Pancreas (tissue), 10 donors: ENCODE data around the gene GNAI1. TPM values are rescaled to one million over a fixed set of nuclear protein-coding genes. Genes with fewer than 3 reads are reported as not detected.
A peak's percentile ranks its signal among the peaks of the same experiment; 100 is the strongest.

ENCODE experiments used
- ATAC-seq, 4 donors: fragments of 200-7000 bp; cut with Tn5 transposase; one replicate each; pipeline versions ENCODE4 v1.8.0 to v1.9.1; 2020; ENCODE audit warnings: mild to moderate bottlenecking in 4 of 4, moderate library complexity in 4 of 4
- DNase-seq, 6 donors: peaks; one replicate each; pipeline ENCODE4 v3.0.0-alpha.2; 2020
- FAIRE-seq: peaks from 2 replicates; lab custom pipeline; 2012; peaks lifted over from hg19 to GRCh38; lab: Jason Lieb, UNC
- H3K27ac ChIP-seq, 4 donors: fragments of 200-600 bp; sonication (generic); 1 replicate in 3 of 4; 2 replicates in 1 of 4; pipeline versions ENCODE4 v1.5.0 to v1.8.0; 2020
- H3K27me3 ChIP-seq, 4 donors: fragments of 200-600 bp; one replicate each; pipeline ENCODE4 v1.8.0; 2021
- H3K36me3 ChIP-seq, 3 donors: fragments of 200-600 bp; sonication (generic) in 1 of 3; one replicate each; pipeline versions ENCODE4 v1.5.0 to v1.8.0; 2020 to 2021
- H3K4me1 ChIP-seq, 3 donors: fragments of 200-600 bp; one replicate each; pipeline ENCODE4 v1.8.0; 2021
- H3K4me3 ChIP-seq, 4 donors: fragments of 200-600 bp; sonication (generic) in 2 of 4; one replicate each; pipeline versions ENCODE4 v1.5.0 to v1.8.0; 2020 to 2021
- H3K9me3 ChIP-seq, 4 donors: fragments of 200-600 bp; one replicate each; pipeline ENCODE4 v1.8.0; 2021
- CTCF ChIP-seq, 4 donors: fragments of 200-600 bp; sonication (generic) in 3 of 4; IDR thresholded peaks; one replicate each; pipeline versions ENCODE4 v1.5.0 to v1.8.0; 2021; ENCODE audit warnings: antibody characterized with exemption in 4 of 4
- WGBS, 2 donors: extraction: QIAGEN DNeasy Blood & Tissue Kit; methylation state at CpG; one replicate each; pipeline ENCODE4 v1.1.7; 2013; 5-methylcytosine and 5-hydroxymethylcytosine counted together
- intact Hi-C, 3 donors: fragments of 100-400 bp; cut with DNase I; formaldehyde crosslinking; loops; one replicate each; pipeline versions ENCODE4 v1.11.1 to v1.14.2; 2022
- polyA plus RNA-seq, 2 donors: library from polyadenylated mRNA; stranded (reverse); fragments of 200-250 nt; gene quantifications; one replicate each; pipeline ENCODE4 v1.2.3, GENCODE V29; 2013
- total RNA-seq, 6 donors: library from RNA; stranded (reverse); fragmentation: NEBNext Ultra II Directional in 4 of 6; extraction: Animal tissue kit (Norgen Biotek cat#: 25700) in 4 of 6; gene quantifications; one replicate each; pipeline versions ENCODE4 v1.2.1 to v1.2.4, GENCODE V29; 2021 to 2023
- donor health status: healthy with polysubstance abuse.
- donor health status: DM: no; HTN: no; CAD: no; lungs with moderate emphysema.
- donor health status: DM: no; HTN: no; CAD: no.
- donor health status: control.
- donor health status: control.
- donor health status: Bipolar disorder and iron deficiency.
- donor health status: DM: yes; HTN: yes; CAD: no.
- donor health status: DM: no; HTN: no; CAD: no.
- donor health status: DM: no; HTN: no; CAD: no.
- donor health status: DM: yes; HTN: yes; CAD: no.

The GNAI1 gene
- total RNA-seq = 1 to 10 TPM; 3.0 to 8.6 (median 4.9) TPM
- 10 to 100 TPM in 1 of 2 donors, 1 to 10 TPM in 1; 4.3 to 25.9 TPM for polyA plus RNA-seq

GRCh38 chr7:80134536-80135308 is at the start of gene GNAI1:
GNAI1 (plus strand) TSS chr7:80134831; CDS start chr7:80135161, 330 bp downstream.
- ATAC-seq (peak; percentile 82 to 88 (median 84)), FAIRE-seq (no peak), DNase-seq (peak; percentile 43 to 87 (median 72))
- H3K4me1 ChIP-seq = peaks cover 0 to 13% (median 10%) of the 10 kb centered on the region in 3 donors
- WGBS, 2 donors = 1% methylated on average over 84 to 92 of the region's 92 CpGs
- no peaks in the 10 kb centered on the region for H3K27me3 ChIP-seq
- no peaks in the 10 kb centered on the region for H3K9me3 ChIP-seq
- H3K4me3 ChIP-seq = peak within 1 kb of the TSS; percentile 62 to 91 (median 67)
- intact Hi-C loops = loop anchor here in 1 of 3 donors (10.0 kb wide), 1 partner anchor 260 kb away; no protein-coding TSS in a partner anchor
- H3K36me3 ChIP-seq = no peaks in the 10 kb centered on the region
- peak within 1 kb of the TSS; percentile 16 to 85 (median 76) for H3K27ac ChIP-seq
- peak in 1 of 4 donors; percentile 13 for TF ChIP-seq CTCF (IDR thresholded peaks at IDR 0.05)

- DNase-seq (no peak), ATAC-seq (no peak), FAIRE-seq (no peak)
- WGBS, 2 donors = 80 to 87% methylated on average over 11 of the region's 11 CpGs
- Histone ChIP-seq H3K4me3 (no peak overlapping the region), H3K27ac (no peak overlapping the region), H3K9me3 (no peaks in the 10 kb centered on the region), H3K36me3 (no peaks in the 10 kb centered on the region), H3K27me3 (no peaks in the 10 kb centered on the region), H3K4me1 (no peaks in the 10 kb centered on the region)
- TF ChIP-seq CTCF (IDR thresholded peaks at IDR 0.05) = no peak
- intact Hi-C loops = no loop called here
These were observed 47.4 kb upstream of the GNAI1 start for GRCh38 chr7:80087051-80087770.

DNA sequence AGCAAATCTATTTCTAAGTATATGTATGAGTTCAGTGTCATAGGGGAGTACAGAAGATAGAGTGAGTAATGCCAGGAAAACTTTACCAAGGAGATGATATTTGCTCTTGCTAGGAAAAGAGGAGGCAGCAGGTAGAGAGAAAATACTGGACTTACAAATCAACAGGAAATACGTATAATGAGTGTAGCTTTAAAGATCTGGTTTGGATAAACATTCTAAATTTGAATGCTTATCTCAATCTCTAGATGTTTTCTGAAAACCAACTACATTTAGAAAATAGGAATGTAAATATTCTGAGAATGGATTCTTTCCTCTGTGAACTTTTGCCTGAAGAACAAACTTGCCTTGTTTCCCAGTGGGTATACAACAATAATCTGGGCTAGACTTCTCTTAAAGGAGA is 46.9 kb upstream of the GNAI1 start:
- Histone ChIP-seq H3K27ac (no peak overlapping the region), H3K4me3 (no peak overlapping the region), H3K4me1 (no peaks in the 10 kb centered on the region), H3K27me3 (no peaks in the 10 kb centered on the region), H3K36me3 (no peaks in the 10 kb centered on the region), H3K9me3 (no peaks in the 10 kb centered on the region)
- ATAC-seq (no peak), DNase-seq (no peak), FAIRE-seq (no peak)
- TF ChIP-seq CTCF (IDR thresholded peaks at IDR 0.05) = no peak
- WGBS, 2 donors = 54 to 67% methylated on average over 1 of the region's 1 CpG
- intact Hi-C loops = no loop called here

GRCh38 chr7:80088705-80089104 is 45.9 kb upstream of the GNAI1 start:
- Histone ChIP-seq H3K27me3 (no peaks in the 10 kb centered on the region), H3K27ac (no peak overlapping the region), H3K36me3 (no peaks in the 10 kb centered on the region), H3K4me3 (no peak overlapping the region), H3K9me3 (no peaks in the 10 kb centered on the region), H3K4me1 (no peaks in the 10 kb centered on the region)
- intact Hi-C loops = no loop called here
- peak in 1 of 4 donors; percentile 51 for ATAC-seq
- TF ChIP-seq CTCF (IDR thresholded peaks at IDR 0.05) = no peak
- FAIRE-seq = no peak
- WGBS, 2 donors = 49 to 57% methylated on average over 2 of the region's 2 CpGs
- no peak for DNase-seq
